AG04450 (cell line): Measurements from ENCODE around the gene TCTN1. TPM values are rescaled to one million over a fixed set of nuclear protein-coding genes. Genes with fewer than 3 reads are reported as not detected.

Experiments
- CTCF ChIA-PET: fragments of 300-600, 350-600 bp; formaldehyde crosslinking; extraction: SDS; loops from one replicate; lab custom pipeline; 2022; ENCODE audit warnings: antibody characterized with exemption, inconsistent platforms; lab: Charles Lee
- POLR2A ChIA-PET: fragments of 350-600 bp; formaldehyde crosslinking; extraction: SDS; loops from one replicate; lab custom pipeline; 2021; ENCODE audit warnings: antibody characterized with exemption, inconsistent platforms; lab: Yijun Ruan, JAX
- DNase-seq: peaks from one replicate; pipeline ENCODE4 v3.0.0-alpha.2; 2011; ENCODE audit warnings: low read depth, low spot score
- H3K27ac ChIP-seq: one replicate; pipeline ENCODE4 v1.5.1; 2012; ENCODE audit warnings: low read depth, low read length, control low read depth
- H3K27me3 ChIP-seq: one replicate; pipeline ENCODE4 v1.6.0; 2012; ENCODE audit warnings: low read length; ENCODE audit not compliant: control insufficient read depth, insufficient read depth
- H3K4me3 ChIP-seq: 2 replicates; pipeline ENCODE4 v1.5.1; 2011; ENCODE audit warnings: mild to moderate bottlenecking, low read depth, low read length, control low read depth
- H3K9me3 ChIP-seq: 2 replicates; pipeline ENCODE4 v1.5.1; 2012; ENCODE audit warnings: low read length; ENCODE audit not compliant: control insufficient read depth, insufficient read depth
- CTCF ChIP-seq: IDR thresholded peaks from 2 replicates; pipeline ENCODE4 v1.5.1; 2011; ENCODE audit warnings: low read depth, low read length, control low read depth, inconsistent platforms
- polyA plus RNA-seq: library from polyadenylated mRNA; depleted of rRNA; stranded (reverse); fragments of >200 nt; gene quantifications from 2 replicates; pipeline ENCODE4 v1.2.3, GENCODE V29; 2011; rRNA removed
- small RNA-seq: library from RNA; depleted of rRNA; stranded (forward); fragments of <200 nt; gene quantifications from one replicate; pipeline ENCODE3, GENCODE V24; 2012; ENCODE audit warnings: low read depth; ENCODE audit not compliant: insufficient read length

TCTN1 gene
- polyA plus RNA-seq, 1 experiment = 35.4 TPM

DNA sequence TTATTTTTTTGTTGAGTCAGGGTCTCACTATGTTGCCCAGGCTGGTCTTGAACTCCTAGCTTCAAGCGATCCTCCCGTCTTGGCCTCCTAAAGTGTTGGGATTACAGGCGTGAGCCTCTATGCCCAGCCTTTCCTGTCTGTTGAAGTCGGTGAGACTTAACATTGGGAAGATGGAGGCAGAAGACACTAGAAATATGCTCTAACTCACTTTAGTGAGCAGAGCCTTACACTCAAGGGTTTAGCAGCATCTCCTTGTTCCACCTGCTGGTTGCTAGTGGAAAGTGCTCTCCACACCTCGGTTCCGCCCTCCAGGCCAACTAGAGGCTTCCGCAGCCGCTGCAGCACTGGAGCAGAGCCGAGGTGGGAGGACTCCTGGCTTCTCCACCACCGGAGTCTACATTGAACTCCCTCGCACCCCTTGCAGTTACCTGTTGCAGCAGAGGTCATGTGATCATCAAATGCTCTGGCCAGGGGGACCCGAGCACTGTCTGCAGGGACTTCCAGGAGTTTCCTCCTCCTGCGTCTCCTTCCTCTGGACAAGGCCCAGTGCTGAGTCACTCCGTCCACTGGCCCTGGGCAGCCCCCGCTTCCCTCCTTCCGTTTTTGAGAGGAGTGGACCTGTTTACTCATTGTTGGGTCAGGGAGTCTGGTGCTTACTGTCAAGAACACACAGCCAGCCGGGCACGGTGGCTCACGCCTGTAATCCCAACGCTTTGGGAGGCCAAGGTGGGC, 84.4 kb downstream of the TCTN1 start:
- H3K9me3 ChIP-seq = no peaks in the 10 kb centered on the region; the same call in 1 of the 2 replicates
- H3K27me3 ChIP-seq = no peaks in the 10 kb centered on the region
- no peak overlapping the region for H3K4me3 ChIP-seq
- CTCF ChIA-PET = no interaction called here
- POLR2A ChIA-PET = no interaction called here
- peak; percentile 62 for TF ChIP-seq CTCF
- no peak overlapping the region for H3K27ac ChIP-seq
- DNase-seq = peak; percentile 37

Small RNA genes lying within 50 kb of the gene (small RNA-seq; reads per million reads assigned to genes)
- gene RN7SL387P = not detected

Other genes starting within 250 kb of the TCTN1 start
- gene ANAPC7, start 210.4 kb upstream of the TCTN1 start, polyA plus RNA-seq = 48.7 and 58.8 TPM in 2 replicates
- gene ARPC3, start 163.8 kb upstream of the TCTN1 start, polyA plus RNA-seq = 57.0 and 82.3 TPM in 2 replicates
- gene GPN3, start 145.9 kb upstream of the TCTN1 start, polyA plus RNA-seq = 16.8 and 25.6 TPM in 2 replicates
- gene FAM216A, start 145.3 kb upstream of the TCTN1 start, polyA plus RNA-seq = 17.7 and 21.3 TPM in 2 replicates
- gene VPS29, start 112.0 kb upstream of the TCTN1 start, polyA plus RNA-seq = 135 and 170 TPM in 2 replicates
- gene RAD9B, start 111.8 kb upstream of the TCTN1 start, polyA plus RNA-seq = 0.07 and 0.26 TPM in 2 replicates
- 9.3 and 11.4 TPM in 2 replicates for gene PPTC7, start 30.8 kb upstream of the TCTN1 start, polyA plus RNA-seq
- 6.5 and 6.9 TPM in 2 replicates for gene HVCN1, start 75.0 kb downstream of the TCTN1 start, polyA plus RNA-seq
- gene PPP1CC, start 128.8 kb downstream of the TCTN1 start, polyA plus RNA-seq = 112 and 167 TPM in 2 replicates
- gene CCDC63, start 232.9 kb downstream of the TCTN1 start, polyA plus RNA-seq = not detected in 2 replicates